ENCODE results near the gene MRPL49.
A peak's percentile ranks its signal among the peaks of the same experiment; 100 is the strongest.

- TF ChIP-seq CTCF (IDR thresholded peaks at IDR 0.05) (peak in 1 of 6 experiments; percentile 4), EP300 (IDR thresholded peaks at IDR 0.05) (no peak), POLR2AphosphoS5 (IDR thresholded peaks at IDR 0.05) (no peak), POLR2A (IDR thresholded peaks at IDR 0.05) (no peak)
Observed at GRCh38 chr11:65116370-65117205, 5.5 kb upstream of the MRPL49 start.

Data from upper lobe of left lung (tissue), 4 donors.